Heart right ventricle (tissue), 16 donors: ENCODE measurements around the gene NSG1. TPM values are rescaled to one million over a fixed set of nuclear protein-coding genes. Genes with fewer than 3 reads are reported as not detected.

Source experiments
- ATAC-seq, 8 donors: fragments of 200-7000 bp; cut with Tn5 transposase; one replicate each; pipeline ENCODE4 v1.9.1; 2020; ENCODE audit warnings: mild to moderate bottlenecking in 8 of 8, moderate library complexity in 8 of 8, moderate number of reproducible peaks in 1 of 8
- DNase-seq, 2 donors: peaks; one replicate each; pipeline ENCODE4 v3.0.0-alpha.2; 2020
- H3K27ac ChIP-seq, 10 donors: fragments of 200-600 bp; sonication (generic) in 2 of 10; one replicate each; pipeline versions ENCODE4 v1.5.0 to v1.8.0; 2020 to 2022; ENCODE audit warnings: mild to moderate bottlenecking in 3 of 10
- H3K27me3 ChIP-seq, 7 donors: fragments of 200-600 bp; one replicate each; pipeline ENCODE4 v1.8.0; 2021 to 2022; ENCODE audit warnings: mild to moderate bottlenecking in 2 of 7
- H3K36me3 ChIP-seq, 9 donors: fragments of 200-600 bp; sonication (generic) in 1 of 9; one replicate each; pipeline versions ENCODE4 v1.5.0 to v1.8.0; 2020 to 2022; ENCODE audit warnings: mild to moderate bottlenecking in 2 of 9
- H3K4me1 ChIP-seq, 9 donors: fragments of 200-600 bp; sonication (generic) in 1 of 9; one replicate each; pipeline versions ENCODE4 v1.5.0 to v1.8.0; 2020 to 2022; ENCODE audit warnings: mild to moderate bottlenecking in 4 of 9
- H3K4me3 ChIP-seq, 10 donors: fragments of 200-600 bp; sonication (generic) in 2 of 10; one replicate each; pipeline versions ENCODE4 v1.5.0 to v1.8.0; 2020 to 2022; ENCODE audit warnings: mild to moderate bottlenecking in 7 of 10, moderate library complexity in 2 of 10
- H3K9me3 ChIP-seq, 11 donors: fragments of 200-600 bp in 10 of 11; sonication (generic) in 2 of 11; one replicate each; pipeline versions ENCODE4 v1.5.0 to v1.8.0; 2013 to 2022; ENCODE audit warnings: mild to moderate bottlenecking in 2 of 11, control low read depth in 1 of 11, moderate library complexity in 1 of 11
- CTCF ChIP-seq, 9 donors: fragments of 200-600 bp; sonication (generic) in 2 of 9; IDR thresholded peaks; one replicate each; pipeline versions ENCODE4 v1.5.0 to v1.8.0; 2021 to 2022; ENCODE audit warnings: antibody characterized with exemption in 9 of 9, mild to moderate bottlenecking in 5 of 9, moderate library complexity in 1 of 9
- WGBS, 2 donors: extraction: QIAGEN DNeasy Blood & Tissue Kit; methylation state at CpG; one replicate each; pipeline ENCODE4 v1.1.7; 2013; ENCODE audit warnings: inconsistent platforms in 1 of 2; 5-methylcytosine and 5-hydroxymethylcytosine counted together
- intact Hi-C, 10 donors: fragments of 100-400 bp; cut with DNase I; formaldehyde crosslinking; loops; one replicate each; pipeline versions ENCODE4 v1.11.1 to v1.14.2; 2022
- polyA plus RNA-seq, 2 donors: library from polyadenylated mRNA; stranded (reverse); fragments of 200-250 nt; gene quantifications; one replicate each; pipeline ENCODE4 v1.2.3, GENCODE V29; 2013
- total RNA-seq, 10 donors: library from RNA; stranded (reverse); fragmentation: NEBNext Ultra II Directional in 3 of 10; extraction: Animal tissue kit (Norgen Biotek cat#: 25700) in 3 of 10; gene quantifications; one replicate each; pipeline versions ENCODE4 v1.2.1 to v1.2.4, GENCODE V29; 2021 to 2023
- donor health status: Arrhythmogenic right ventricular cardiomyopathy.
- donor health status: ischemic (EF 13 %, LVEDD 7.1; RV severe dilation, severe dysfunction).
- donor health status: healthy with polysubstance abuse.
- donor health status: DM: no; HTN: yes; CAD: no.
- donor health status: DM: no; HTN: no; CAD: no.
- donor health status: ischemic (EF 25% LVEDD 6.9; RV normal size, moderate dysfunction).
- donor health status: ischemic (EF 25% LVEDD 5.7; RV mildly dilated, moderate dysfunction).
- donor health status: healthy.
- donor health status: DM: yes; HTN: yes; CAD: no.
- donor health status: Ischemic cardiomyopathy.
- donor health status: ischemic (EF 35%, LVEDD 5.7; RV mildly dilated, moderate dysfunction).
- donor health status: nonischemic (EF 11% LVEDD 7.7; RV severe dilation, severe dysfunction).
- donor health status: DM: yes; HTN: yes; CAD: no.
- donor health status: PGD.
- donor health status: ischemic (EF 29% LVEDD 5.4; RV normal size, mild dysfunction).
- donor health status: nonischemic (EF 23%, LVEDD 6.1; RV moderate dilation, normal function).

Gene NSG1
- total and polyA plus RNA-seq, 12 donors = 1.4 to 10.5 (median 3.4) TPM

- Histone ChIP-seq H3K4me1 (no peaks in the 10 kb centered on the region), H3K27me3 (peaks cover 0 to 66% (median 28%) of the 10 kb centered on the region in 7 donors), H3K27ac (no peak overlapping the region), H3K9me3 (peaks cover 0 to 7% (median 0%) of the 10 kb centered on the region in 11 donors), H3K36me3 (no peaks in the 10 kb centered on the region), H3K4me3 (no peak overlapping the region)
- ATAC-seq (no peak), DNase-seq (no peak)
- TF ChIP-seq CTCF (IDR thresholded peaks at IDR 0.05) = no peak
- 63 to 77% methylated on average over 9 of the region's 9 CpGs for WGBS, 2 donors
- intact Hi-C loops = no loop called here
Observed at GRCh38 chr4:4395371-4395770, 8.5 kb downstream of the NSG1 start.

GRCh38 chr4:4395849-4396627 is 9.1 kb downstream of the NSG1 start:
- peaks cover 0 to 8% (median 0%) of the 10 kb centered on the region in 11 donors for H3K9me3 ChIP-seq
- TF ChIP-seq CTCF (IDR thresholded peaks at IDR 0.05) = no peak
- intact Hi-C loops = no loop called here
- WGBS, 2 donors = 17 to 19% methylated on average over 26 of the region's 26 CpGs
- DNase-seq (no peak), ATAC-seq (no peak)
- no peak overlapping the region for H3K27ac ChIP-seq
- no peaks in the 10 kb centered on the region for H3K4me1 ChIP-seq
- H3K36me3 ChIP-seq = no peaks in the 10 kb centered on the region
- no peak overlapping the region for H3K4me3 ChIP-seq
- H3K27me3 ChIP-seq = peaks cover 0 to 69% (median 28%) of the 10 kb centered on the region in 7 donors

- no peak for TF ChIP-seq CTCF (IDR thresholded peaks at IDR 0.05)
- Histone ChIP-seq H3K36me3 (no peaks in the 10 kb centered on the region), H3K4me3 (no peak overlapping the region), H3K27ac (no peak overlapping the region), H3K27me3 (peaks cover 0 to 69% (median 26%) of the 10 kb centered on the region in 7 donors), H3K9me3 (peaks cover 0 to 8% (median 0%) of the 10 kb centered on the region in 11 donors), H3K4me1 (no peaks in the 10 kb centered on the region)
- intact Hi-C loops = no loop called here
- DNase-seq = no peak
- ATAC-seq = no peak
- WGBS, 2 donors = 52 to 60% methylated on average over 19 of the region's 19 CpGs
Observed at GRCh38 chr4:4396628-4397440, 9.9 kb downstream of the NSG1 start.

- TF ChIP-seq CTCF (IDR thresholded peaks at IDR 0.05) = no peak
- Histone ChIP-seq H3K27me3 (peaks cover 0 to 67% (median 26%) of the 10 kb centered on the region in 7 donors), H3K36me3 (no peaks in the 10 kb centered on the region), H3K4me1 (no peaks in the 10 kb centered on the region), H3K9me3 (peaks cover 0 to 8% (median 0%) of the 10 kb centered on the region in 11 donors), H3K27ac (no peak overlapping the region), H3K4me3 (no peak overlapping the region)
- ATAC-seq (no peak), DNase-seq (no peak)
- WGBS, 2 donors = 81 to 87% methylated on average over 13 of the region's 13 CpGs
- intact Hi-C loops = no loop called here
Observed at GRCh38 chr4:4397441-4397819, 10.5 kb downstream of the NSG1 start.
